Activated T-cell treated with anti-CD3 and anti-CD28 coated beads, Interleukin-2, amount 50 U/mL, for 24 hours (primary cell): ENCODE data around the gene GREM1.

Experiments used
- DNase-seq: peaks from one replicate; pipeline ENCODE4 v3.0.0-alpha.2; 2020
- H3K27ac Mint-ChIP-seq: 2 replicates; pipeline ENCODE4 v1.8.0; 2020; ENCODE audit warnings: mild to moderate bottlenecking, mixed read lengths
- H3K27me3 Mint-ChIP-seq: 2 replicates; pipeline ENCODE4 v1.8.0; 2020; ENCODE audit warnings: mixed read lengths
- H3K36me3 Mint-ChIP-seq: 2 replicates; pipeline ENCODE4 v1.8.0; 2020; ENCODE audit warnings: low read depth, mixed read lengths
- H3K4me1 Mint-ChIP-seq: 2 replicates; pipeline ENCODE4 v1.8.0; 2020; ENCODE audit warnings: low read depth, mixed read lengths
- H3K4me3 Mint-ChIP-seq: 2 replicates; pipeline ENCODE4 v1.8.0; 2020; ENCODE audit warnings: mild to moderate bottlenecking, moderate library complexity, mixed read lengths
- H3K9me3 Mint-ChIP-seq: 2 replicates; pipeline ENCODE4 v1.8.0; 2020; ENCODE audit warnings: mixed read lengths

The GREM1 gene

GRCh38 chr15:32774022-32774421 lies 56.2 kb downstream of the GREM1 start:
- Mint-ChIP-seq H3K4me3 (no peak overlapping the region), H3K36me3 (peaks cover 17% of the 10 kb centered on the region), H3K4me1 (no peaks in the 10 kb centered on the region), H3K27me3 (no peaks in the 10 kb centered on the region), H3K9me3 (peaks cover 2% of the 10 kb centered on the region), H3K27ac (no peak overlapping the region)
- DNase-seq, result no peak

GRCh38 chr15:32775103-32775502 lies 57.3 kb downstream of the GREM1 start:
- H3K4me1 Mint-ChIP-seq, result no peaks in the 10 kb centered on the region
- peaks cover 17% of the 10 kb centered on the region for H3K36me3 Mint-ChIP-seq
- H3K9me3 Mint-ChIP-seq, result peaks cover 2% of the 10 kb centered on the region
- no peak for DNase-seq
- no peak overlapping the region for H3K27ac Mint-ChIP-seq
- no peak overlapping the region for H3K4me3 Mint-ChIP-seq
- no peaks in the 10 kb centered on the region for H3K27me3 Mint-ChIP-seq

GRCh38 chr15:32778391-32779176 lies 60.8 kb downstream of the GREM1 start:
- no peaks in the 10 kb centered on the region for H3K4me1 Mint-ChIP-seq
- no peak overlapping the region for H3K4me3 Mint-ChIP-seq
- no peaks in the 10 kb centered on the region for H3K27me3 Mint-ChIP-seq
- no peak for DNase-seq
- peaks cover 12% of the 10 kb centered on the region for H3K36me3 Mint-ChIP-seq
- H3K9me3 Mint-ChIP-seq, result peaks cover 2% of the 10 kb centered on the region
- H3K27ac Mint-ChIP-seq, result no peak overlapping the region

GRCh38 chr15:32781781-32782180 lies 64.0 kb downstream of the GREM1 start:
- Mint-ChIP-seq H3K4me3 (no peak overlapping the region), H3K36me3 (no peaks in the 10 kb centered on the region), H3K27me3 (no peaks in the 10 kb centered on the region), H3K27ac (no peak overlapping the region), H3K9me3 (peaks cover 2% of the 10 kb centered on the region), H3K4me1 (no peaks in the 10 kb centered on the region)
- no peak for DNase-seq

- no peaks in the 10 kb centered on the region for H3K36me3 Mint-ChIP-seq
- DNase-seq, result no peak
- H3K27ac Mint-ChIP-seq, result no peak overlapping the region
- H3K27me3 Mint-ChIP-seq, result no peaks in the 10 kb centered on the region
- H3K9me3 Mint-ChIP-seq, result no peaks in the 10 kb centered on the region
- H3K4me1 Mint-ChIP-seq, result no peaks in the 10 kb centered on the region
- H3K4me3 Mint-ChIP-seq, result no peak overlapping the region
Observed at GRCh38 chr15:32784581-32784980, 66.8 kb downstream of the GREM1 start.

GRCh38 chr15:32786906-32787305 lies 69.1 kb downstream of the GREM1 start:
- Mint-ChIP-seq H3K9me3 (no peaks in the 10 kb centered on the region), H3K27ac (no peak overlapping the region), H3K4me3 (no peak overlapping the region), H3K4me1 (no peaks in the 10 kb centered on the region), H3K27me3 (no peaks in the 10 kb centered on the region), H3K36me3 (no peaks in the 10 kb centered on the region)
- DNase-seq, result no peak

GRCh38 chr15:32787949-32788348 lies 70.1 kb downstream of the GREM1 start:
- no peaks in the 10 kb centered on the region for H3K36me3 Mint-ChIP-seq
- H3K27me3 Mint-ChIP-seq, result no peaks in the 10 kb centered on the region
- no peak overlapping the region for H3K27ac Mint-ChIP-seq
- no peak overlapping the region for H3K4me3 Mint-ChIP-seq
- DNase-seq, result no peak
- H3K9me3 Mint-ChIP-seq, result no peaks in the 10 kb centered on the region
- H3K4me1 Mint-ChIP-seq, result no peaks in the 10 kb centered on the region

GRCh38 chr15:32790352-32790999 lies 72.7 kb downstream of the GREM1 start:
- no peaks in the 10 kb centered on the region for H3K27me3 Mint-ChIP-seq
- no peak overlapping the region for H3K4me3 Mint-ChIP-seq
- H3K27ac Mint-ChIP-seq, result no peak overlapping the region
- H3K36me3 Mint-ChIP-seq, result no peaks in the 10 kb centered on the region
- no peaks in the 10 kb centered on the region for H3K9me3 Mint-ChIP-seq
- no peaks in the 10 kb centered on the region for H3K4me1 Mint-ChIP-seq
- no peak for DNase-seq

GRCh38 chr15:32792436-32792835 lies 74.6 kb downstream of the GREM1 start:
- no peaks in the 10 kb centered on the region for H3K27me3 Mint-ChIP-seq
- H3K4me3 Mint-ChIP-seq, result no peak overlapping the region
- no peaks in the 10 kb centered on the region for H3K36me3 Mint-ChIP-seq
- DNase-seq, result no peak
- no peaks in the 10 kb centered on the region for H3K4me1 Mint-ChIP-seq
- H3K27ac Mint-ChIP-seq, result no peak overlapping the region
- no peaks in the 10 kb centered on the region for H3K9me3 Mint-ChIP-seq
